Measurements from ENCODE around the gene HMGB2.

The HMGB2 gene

GRCh38 chr4:173334891-173335752 lies 964 bp upstream of the HMGB2 start:
- peak; percentile 93 for DNase-seq (ENCODE audit: insufficient read length, low spot score)

GRCh38 chr4:173333658-173334084 lies 487 bp downstream of the HMGB2 start:
- FAIRE-seq (no peak), DNase-seq (ENCODE audit: insufficient read length, low spot score) (no peak)

More at GRCh38 chr4:173334891-173335752, 964 bp upstream of the HMGB2 start:
- FAIRE-seq, result peak; percentile 66

- DNase-seq (ENCODE audit: insufficient read length, low spot score) (no peak), FAIRE-seq (no peak)
Observed at GRCh38 chr4:173332963-173333657, 1.0 kb downstream of the HMGB2 start.

- FAIRE-seq (no peak), DNase-seq (ENCODE audit: insufficient read length, low spot score) (no peak)
Observed at GRCh38 chr4:173332021-173332487, 2.1 kb downstream of the HMGB2 start.

- FAIRE-seq, result no peak
- no peak for DNase-seq (ENCODE audit: insufficient read length, low spot score)
Observed at GRCh38 chr4:173330590-173330989, 3.6 kb downstream of the HMGB2 start.

GRCh38 chr4:173328236-173328901 lies 5.8 kb downstream of the HMGB2 start:
- no peak for FAIRE-seq
- DNase-seq (ENCODE audit: insufficient read length, low spot score), result no peak

GRCh38 chr4:173325007-173325736 lies 9.0 kb downstream of the HMGB2 start:
- FAIRE-seq (peak; percentile 16), DNase-seq (ENCODE audit: insufficient read length, low spot score) (no peak)

- DNase-seq (ENCODE audit: insufficient read length, low spot score) (no peak), FAIRE-seq (no peak)
Observed at GRCh38 chr4:173319696-173320095, 14.5 kb downstream of the HMGB2 start.

- DNase-seq (ENCODE audit: insufficient read length, low spot score), result no peak
- no peak for FAIRE-seq
Observed at GRCh38 chr4:173318648-173319211, 15.4 kb downstream of the HMGB2 start.

GRCh38 chr4:173318240-173318639 lies 15.9 kb downstream of the HMGB2 start:
- DNase-seq (ENCODE audit: insufficient read length, low spot score), result no peak
- FAIRE-seq, result no peak

- no peak for DNase-seq (ENCODE audit: insufficient read length, low spot score)
Observed at GRCh38 chr4:173317004-173317403, 17.2 kb downstream of the HMGB2 start.

GRCh38 chr4:173316060-173316459 lies 18.1 kb downstream of the HMGB2 start:
- FAIRE-seq (no peak), DNase-seq (ENCODE audit: insufficient read length, low spot score) (no peak)

More at GRCh38 chr4:173317004-173317403, 17.2 kb downstream of the HMGB2 start:
- FAIRE-seq, result no peak

GRCh38 chr4:173314715-173315114 lies 19.4 kb downstream of the HMGB2 start:
- no peak for FAIRE-seq

GRCh38 chr4:173311368-173311767 lies 22.8 kb downstream of the HMGB2 start:
- DNase-seq (ENCODE audit: insufficient read length, low spot score) (no peak), FAIRE-seq (no peak)

More at GRCh38 chr4:173314715-173315114, 19.4 kb downstream of the HMGB2 start:
- no peak for DNase-seq (ENCODE audit: insufficient read length, low spot score)

GRCh38 chr4:173307778-173308177 lies 26.4 kb downstream of the HMGB2 start:
- FAIRE-seq, result no peak
- DNase-seq (ENCODE audit: insufficient read length, low spot score), result no peak

- DNase-seq (ENCODE audit: insufficient read length, low spot score) (peak; percentile 47), FAIRE-seq (peak; percentile 33)
Observed at GRCh38 chr4:173301518-173302201, 32.5 kb downstream of the HMGB2 start.

- no peak for FAIRE-seq
- no peak for DNase-seq (ENCODE audit: insufficient read length, low spot score)
Observed at GRCh38 chr4:173294444-173294843, 39.7 kb downstream of the HMGB2 start.

GRCh38 chr4:173293663-173294062 lies 40.5 kb downstream of the HMGB2 start:
- peak; percentile 28 for FAIRE-seq
- no peak for DNase-seq (ENCODE audit: insufficient read length, low spot score)

GRCh38 chr4:173291899-173292298 lies 42.3 kb downstream of the HMGB2 start:
- FAIRE-seq (no peak), DNase-seq (ENCODE audit: insufficient read length, low spot score) (no peak)

GRCh38 chr4:173289353-173289727 lies 44.8 kb downstream of the HMGB2 start:
- no peak for FAIRE-seq

More at GRCh38 chr4:173289353-173289727, 44.8 kb downstream of the HMGB2 start:
- DNase-seq (ENCODE audit: insufficient read length, low spot score), result no peak

Measured in HTR-8/SVneo (cell line).